Neuron (in vitro differentiated cells): ENCODE measurements around the gene LSS.

Experiments used
- H2AFZ ChIP-seq: one replicate; pipeline ENCODE4 v1.6.1; 2013; ENCODE audit warnings: low read depth, mild to moderate bottlenecking, inconsistent platforms, low read length, moderate library complexity
- H3K27me3 ChIP-seq: one replicate; pipeline ENCODE4 v1.6.1; 2013; ENCODE audit warnings: low read length; ENCODE audit not compliant: insufficient read depth
- H3K36me3 ChIP-seq: one replicate; pipeline ENCODE4 v1.6.1; 2013; ENCODE audit warnings: low read length; ENCODE audit not compliant: insufficient read depth
- H3K4me1 ChIP-seq: one replicate; pipeline ENCODE4 v1.6.1; 2013; ENCODE audit warnings: low read length; ENCODE audit not compliant: insufficient read depth
- H3K4me3 ChIP-seq: 2 replicates; pipeline ENCODE4 v1.5.1; 2013; ENCODE audit warnings: mild to moderate bottlenecking, low read length, moderate library complexity
- H3K9me3 ChIP-seq: one replicate; pipeline ENCODE4 v1.6.1; 2013; ENCODE audit warnings: low read length

LSS gene

GRCh38 chr21:46165098-46165497 is 63.5 kb downstream of the LSS start:
- H3K4me3 ChIP-seq, result no peak overlapping the region
- H3K9me3 ChIP-seq, result peaks cover 8% of the 10 kb centered on the region
- peaks cover 6% of the 10 kb centered on the region for H3K36me3 ChIP-seq
- no peaks in the 10 kb centered on the region for H3K27me3 ChIP-seq
- H3K4me1 ChIP-seq, result no peaks in the 10 kb centered on the region
- H2AFZ ChIP-seq, result no peak overlapping the region

- Histone ChIP-seq H3K36me3 (peaks cover 6% of the 10 kb centered on the region), H3K4me3 (no peak overlapping the region), H2AFZ (no peak overlapping the region), H3K4me1 (no peaks in the 10 kb centered on the region), H3K27me3 (no peaks in the 10 kb centered on the region), H3K9me3 (peaks cover 8% of the 10 kb centered on the region)
These were observed 65.2 kb downstream of the LSS start for GRCh38 chr21:46163380-46163779.

DNA sequence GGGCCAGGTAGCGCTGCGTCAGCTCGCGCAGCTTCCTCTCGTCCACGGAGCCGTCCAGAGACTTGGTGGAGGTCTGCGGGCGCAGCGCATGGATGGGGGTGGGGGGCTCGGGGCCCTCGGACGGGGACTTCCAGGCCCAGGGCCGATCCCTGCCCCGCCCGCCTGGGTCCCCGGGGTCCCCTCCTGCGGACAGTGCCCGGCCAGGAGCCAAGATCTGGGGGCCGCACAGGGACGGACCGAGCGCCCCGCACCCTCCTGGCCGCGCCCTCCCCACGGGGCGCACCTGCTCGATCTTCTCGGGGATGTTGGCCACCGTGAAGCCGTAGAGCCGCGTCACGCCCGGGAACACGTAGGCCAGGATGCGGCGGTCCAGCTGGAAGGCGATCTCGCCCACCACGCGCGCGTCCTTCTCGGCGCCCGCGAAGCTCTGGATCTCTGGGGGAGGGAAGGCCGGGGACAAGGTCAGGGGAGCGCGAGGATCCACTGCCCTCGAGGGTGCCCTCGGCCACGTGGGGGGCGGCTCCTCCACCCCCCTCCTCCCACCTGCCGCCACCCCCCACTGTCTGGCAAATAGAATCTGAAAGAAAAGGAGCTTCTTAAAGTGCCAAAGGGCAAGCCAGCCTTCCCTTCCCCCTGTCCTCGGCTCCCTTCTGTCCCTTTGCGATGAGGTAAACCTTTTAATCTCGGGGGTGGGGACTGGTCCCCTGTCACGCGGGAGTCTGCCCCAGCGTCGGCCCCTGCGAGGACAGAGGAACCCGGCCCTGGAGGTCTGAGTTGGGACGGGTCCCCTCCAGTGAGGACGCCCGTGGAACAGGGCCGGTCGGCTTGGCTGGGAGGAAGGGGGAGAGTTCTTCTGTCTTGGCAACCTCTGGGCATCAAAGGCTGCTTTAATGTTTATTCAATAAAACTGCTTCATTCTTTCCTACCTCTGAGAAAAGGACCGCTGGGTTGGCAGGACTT is 66.7 kb downstream of the LSS start:
- H3K4me3 ChIP-seq, result no peak overlapping the region
- H2AFZ ChIP-seq, result no peak overlapping the region
- no peaks in the 10 kb centered on the region for H3K4me1 ChIP-seq
- peaks cover 8% of the 10 kb centered on the region for H3K9me3 ChIP-seq
- no peaks in the 10 kb centered on the region for H3K27me3 ChIP-seq
- H3K36me3 ChIP-seq, result peaks cover 5% of the 10 kb centered on the region

DNA sequence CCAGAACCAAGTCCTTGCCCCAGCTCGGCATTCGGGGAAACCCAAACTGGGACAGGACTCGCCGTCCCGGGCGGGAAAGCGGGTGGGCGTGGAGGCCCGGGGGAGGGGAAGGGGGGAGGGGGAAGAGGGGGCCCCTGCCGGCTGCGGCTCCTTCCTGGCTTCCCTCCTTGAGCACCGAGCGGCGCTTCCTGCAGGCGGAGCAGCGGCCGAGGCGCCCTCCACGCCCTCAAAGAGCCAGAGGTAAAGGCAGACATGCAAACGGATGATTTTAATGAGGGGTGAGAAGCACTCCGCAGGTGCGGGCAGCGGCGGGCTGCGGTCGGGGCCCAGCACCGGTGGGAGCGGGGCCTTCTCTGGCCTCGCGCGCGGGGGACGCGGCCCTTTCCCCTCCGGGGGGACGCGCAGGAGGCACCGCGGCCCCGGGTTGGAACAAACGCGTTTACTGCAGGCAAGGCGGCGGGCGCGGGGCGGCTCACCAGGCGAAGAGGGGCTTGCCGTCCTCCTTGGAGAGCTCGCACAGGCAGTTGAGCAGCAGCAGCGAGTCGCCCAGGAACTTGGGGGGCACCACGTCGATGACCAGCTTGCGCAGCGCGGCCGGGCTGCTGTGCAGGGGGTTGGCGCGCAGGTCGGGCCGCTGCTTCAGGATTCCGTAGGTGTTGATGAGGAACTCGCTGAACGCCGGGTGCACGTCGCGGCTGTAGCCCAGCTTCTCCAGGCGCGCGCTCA is 67.5 kb downstream of the LSS start:
- H3K27me3 ChIP-seq, result no peaks in the 10 kb centered on the region
- no peaks in the 10 kb centered on the region for H3K4me1 ChIP-seq
- no peak overlapping the region for H3K4me3 ChIP-seq
- H3K36me3 ChIP-seq, result peaks cover 5% of the 10 kb centered on the region
- H2AFZ ChIP-seq, result no peak overlapping the region
- peaks cover 8% of the 10 kb centered on the region for H3K9me3 ChIP-seq

- Histone ChIP-seq H2AFZ (no peak overlapping the region), H3K9me3 (peaks cover 8% of the 10 kb centered on the region), H3K4me3 (no peak overlapping the region), H3K36me3 (peaks cover 5% of the 10 kb centered on the region), H3K4me1 (no peaks in the 10 kb centered on the region), H3K27me3 (no peaks in the 10 kb centered on the region)
These were observed 68.0 kb downstream of the LSS start for GRCh38 chr21:46160657-46160906.

DNA sequence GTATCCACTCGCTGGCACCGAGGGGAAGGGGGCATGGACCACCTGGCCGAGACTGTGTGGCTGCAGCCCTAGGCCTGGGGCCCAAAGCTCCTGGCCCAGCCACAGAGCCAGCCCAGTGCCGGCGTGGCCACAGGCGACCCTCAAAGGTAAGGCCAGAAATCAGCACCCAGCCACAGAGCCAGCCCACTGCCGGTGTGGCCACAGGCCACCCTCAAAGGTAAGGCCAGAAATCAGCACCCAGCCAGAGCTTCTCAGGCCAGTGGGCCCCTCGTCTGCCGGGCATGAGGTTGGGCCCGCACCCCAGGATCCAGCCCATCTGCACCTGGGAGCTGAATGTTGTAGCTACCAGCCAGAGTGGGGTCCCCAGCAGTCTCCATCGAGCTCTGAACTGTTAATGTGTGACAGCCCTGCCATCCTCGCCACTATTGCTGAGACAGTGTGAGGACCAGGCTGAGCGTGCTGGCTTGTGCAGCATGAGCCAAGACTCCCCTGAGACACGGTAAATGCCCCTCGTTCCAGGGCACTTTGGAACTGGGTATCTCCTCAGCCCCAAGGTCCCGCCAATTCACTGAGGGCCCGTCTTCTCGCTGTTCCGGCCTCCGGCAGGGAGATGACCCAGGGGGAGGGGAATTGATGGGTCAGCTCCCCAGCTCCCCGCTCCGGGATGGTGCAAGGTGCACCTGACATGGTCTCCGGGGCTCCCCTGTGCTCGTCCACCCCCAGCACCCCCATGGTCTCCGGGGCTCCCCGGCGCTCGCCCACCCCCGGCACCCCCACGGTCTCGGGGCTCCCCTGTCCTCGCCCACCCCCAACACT is 68.5 kb downstream of the LSS start:
- Histone ChIP-seq H3K27me3 (no peaks in the 10 kb centered on the region), H3K36me3 (peaks cover 5% of the 10 kb centered on the region), H3K4me3 (no peak overlapping the region), H3K4me1 (no peaks in the 10 kb centered on the region), H2AFZ (no peak overlapping the region), H3K9me3 (peaks cover 8% of the 10 kb centered on the region)

- H3K36me3 ChIP-seq, result peaks cover 5% of the 10 kb centered on the region
- H3K4me3 ChIP-seq, result no peak overlapping the region
- no peaks in the 10 kb centered on the region for H3K4me1 ChIP-seq
- H3K27me3 ChIP-seq, result no peaks in the 10 kb centered on the region
- H2AFZ ChIP-seq, result no peak overlapping the region
- peaks cover 8% of the 10 kb centered on the region for H3K9me3 ChIP-seq
These were observed 69.2 kb downstream of the LSS start for GRCh38 chr21:46159390-46159789.

- H3K9me3 ChIP-seq, result peaks cover 8% of the 10 kb centered on the region
- H3K4me1 ChIP-seq, result no peaks in the 10 kb centered on the region
- no peaks in the 10 kb centered on the region for H3K27me3 ChIP-seq
- H2AFZ ChIP-seq, result no peak overlapping the region
- H3K36me3 ChIP-seq, result peaks cover 5% of the 10 kb centered on the region
- no peak overlapping the region for H3K4me3 ChIP-seq
These were observed 69.8 kb downstream of the LSS start for GRCh38 chr21:46158666-46159300.

GRCh38 chr21:46157987-46158451 is 70.6 kb downstream of the LSS start:
- Histone ChIP-seq H3K9me3 (peaks cover 8% of the 10 kb centered on the region), H3K27me3 (no peaks in the 10 kb centered on the region), H2AFZ (no peak overlapping the region), H3K4me3 (no peak overlapping the region), H3K4me1 (no peaks in the 10 kb centered on the region), H3K36me3 (peaks cover 5% of the 10 kb centered on the region)

- no peaks in the 10 kb centered on the region for H3K4me1 ChIP-seq
- no peak overlapping the region for H3K4me3 ChIP-seq
- H3K27me3 ChIP-seq, result no peaks in the 10 kb centered on the region
- peaks cover 8% of the 10 kb centered on the region for H3K9me3 ChIP-seq
- peaks cover 5% of the 10 kb centered on the region for H3K36me3 ChIP-seq
- no peak overlapping the region for H2AFZ ChIP-seq
These were observed 71.1 kb downstream of the LSS start for GRCh38 chr21:46157396-46157986.

GRCh38 chr21:46156678-46157077 is 71.9 kb downstream of the LSS start:
- peaks cover 2% of the 10 kb centered on the region for H3K9me3 ChIP-seq
- no peaks in the 10 kb centered on the region for H3K4me1 ChIP-seq
- H2AFZ ChIP-seq, result no peak overlapping the region
- peaks cover 2% of the 10 kb centered on the region for H3K36me3 ChIP-seq
- H3K4me3 ChIP-seq, result no peak overlapping the region
- H3K27me3 ChIP-seq, result no peaks in the 10 kb centered on the region

DNA sequence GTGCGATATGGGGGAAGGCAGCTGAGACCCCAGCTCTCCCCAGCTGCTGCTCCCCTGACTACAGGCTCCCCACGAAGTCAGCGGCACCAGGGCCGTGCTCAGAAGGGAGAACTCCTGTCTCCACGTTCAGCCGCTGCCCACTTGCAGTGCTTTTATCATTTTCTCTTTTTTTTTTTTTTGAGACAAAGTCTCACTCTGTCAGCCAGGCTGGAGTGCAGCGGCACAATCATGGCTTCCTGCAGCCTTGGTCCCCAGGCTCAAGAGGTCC is 72.3 kb downstream of the LSS start:
- Histone ChIP-seq H3K9me3 (peaks cover 2% of the 10 kb centered on the region), H3K27me3 (no peaks in the 10 kb centered on the region), H3K4me3 (no peak overlapping the region), H3K36me3 (peaks cover 2% of the 10 kb centered on the region), H2AFZ (no peak overlapping the region), H3K4me1 (no peaks in the 10 kb centered on the region)
